HG03135 (cell line): Measurements from ENCODE around the gene CDKN2AIP.
"Not testable (repeated sequence)": the region's sequence is repeated elsewhere in the genome, so short reads cannot be mapped to it uniquely, and the experiment has no call there.

Experiments used
- ATAC-seq: cut with Tn5 transposase; IDR thresholded peaks from one replicate; pipeline ENCODE4 v1.9.1; 2021; ENCODE audit warnings: mild to moderate bottlenecking, moderate library complexity; ENCODE audit not compliant: unreplicated experiment

The CDKN2AIP gene

DNA sequence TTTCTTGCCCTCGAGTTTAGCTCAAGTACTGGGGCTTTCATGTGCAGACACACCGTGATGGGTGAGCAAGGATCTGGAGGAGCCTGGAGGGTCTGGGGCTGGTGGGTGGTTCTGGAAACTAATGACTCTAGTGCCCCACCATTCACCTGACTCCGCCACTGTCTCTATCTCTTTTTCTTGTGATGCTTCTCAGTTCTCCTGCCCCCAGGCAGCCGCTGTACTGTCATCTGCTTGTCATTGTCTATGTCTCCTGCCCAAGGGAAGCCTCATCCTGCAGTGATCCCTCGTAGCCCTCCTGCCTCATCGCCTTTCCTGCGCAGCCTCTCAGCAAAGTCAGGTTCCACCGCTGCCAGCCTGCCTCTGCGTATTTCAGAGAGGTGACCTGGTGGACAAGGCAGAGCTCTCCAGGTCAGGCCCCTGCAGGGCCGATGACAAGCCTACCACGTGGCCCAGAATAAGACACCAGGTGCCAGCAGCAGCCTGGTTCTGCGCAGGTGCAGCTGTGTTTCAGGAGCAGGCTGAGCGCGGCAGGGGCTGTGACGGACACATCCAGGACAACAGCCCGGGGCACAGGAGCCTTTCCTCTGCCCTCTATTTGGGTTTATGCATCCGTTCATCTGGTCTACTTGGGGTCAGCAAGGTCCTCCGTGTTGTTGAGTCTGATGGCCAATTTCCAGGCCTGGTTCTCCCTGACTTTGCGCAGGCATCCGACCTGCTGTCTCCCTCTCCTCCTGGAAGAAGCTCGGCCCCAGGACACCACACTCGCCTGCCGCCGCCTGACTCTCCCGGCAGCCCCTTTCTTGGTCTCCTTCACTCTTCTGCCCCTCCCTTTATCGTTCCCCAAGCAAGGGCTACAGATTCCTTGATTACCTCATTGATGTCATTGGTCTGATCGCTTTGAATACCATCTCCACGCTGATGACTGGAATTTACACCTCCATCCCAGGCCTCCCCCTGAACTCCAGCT lies 30.9 kb upstream of the CDKN2AIP start:
- ATAC-seq = no peak

DNA sequence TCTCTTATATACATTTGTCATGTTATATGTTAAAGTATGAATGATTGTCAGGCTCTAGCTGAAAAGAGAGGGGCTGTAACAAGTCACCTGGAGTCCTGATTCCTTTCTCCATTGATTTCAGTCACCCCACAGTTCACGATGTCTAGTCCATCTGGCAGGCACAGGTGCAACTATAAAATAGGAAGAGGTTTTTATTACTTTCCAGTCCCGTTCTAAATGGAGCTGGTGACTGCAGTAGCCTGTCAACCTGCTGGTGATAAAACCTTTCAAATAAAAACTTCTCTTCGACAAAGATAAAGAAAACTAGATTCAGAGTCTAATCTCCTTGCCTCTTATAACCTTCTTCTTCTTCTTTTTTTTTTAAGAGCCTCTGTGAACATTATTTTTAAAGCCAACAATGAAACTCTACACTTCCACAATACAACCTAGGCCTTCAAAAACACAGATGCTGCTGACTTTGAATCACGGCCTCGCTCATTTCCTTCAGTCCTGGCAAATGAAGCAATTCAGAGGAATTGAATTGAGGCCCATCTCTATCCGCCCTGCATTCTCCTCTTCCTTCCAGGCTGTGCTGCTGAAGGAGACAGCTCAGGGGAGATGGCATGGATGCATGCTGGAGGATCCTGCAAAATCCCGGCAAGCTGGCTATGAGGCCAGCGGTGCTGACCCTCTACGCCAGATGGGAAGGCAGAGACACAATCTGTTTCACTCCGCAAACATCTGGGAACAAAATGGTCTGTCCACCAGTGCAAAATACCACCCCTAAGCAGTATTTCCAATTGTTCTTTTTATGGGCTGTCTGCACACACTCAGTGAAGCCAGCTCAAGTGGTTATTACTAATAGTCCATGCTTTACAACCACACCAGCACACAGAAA lies 27.3 kb upstream of the CDKN2AIP start:
- ATAC-seq = no peak

DNA sequence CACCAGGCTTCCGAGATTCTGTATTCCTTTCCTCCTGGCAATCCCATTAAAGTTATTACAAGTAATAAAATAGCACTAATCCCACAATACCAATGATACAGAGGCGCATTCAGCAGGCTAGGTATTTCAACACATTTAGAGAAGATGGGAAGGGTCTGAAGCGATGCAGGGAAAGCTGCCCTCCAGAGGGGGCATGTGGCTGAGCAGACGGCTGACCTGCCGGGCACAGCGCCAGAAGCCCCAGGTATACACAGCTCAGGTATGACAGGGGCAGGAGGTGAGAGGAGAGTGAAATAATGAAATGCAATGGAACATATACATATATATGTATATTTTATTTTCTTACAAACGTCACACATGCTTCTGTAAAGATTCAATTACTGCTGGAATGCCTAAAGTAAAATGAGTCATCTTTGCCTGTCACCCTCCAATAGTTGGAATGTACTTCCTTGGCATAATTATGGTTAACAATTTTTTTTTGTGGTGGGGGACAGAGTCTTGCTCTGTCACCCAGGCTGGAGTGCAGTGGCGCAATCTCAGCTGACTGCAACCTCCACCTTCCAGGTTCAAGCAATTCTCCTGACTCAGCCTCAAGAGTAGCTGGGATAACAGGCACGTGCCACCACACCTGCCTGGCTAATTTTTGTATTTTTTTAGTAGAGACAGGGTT lies 21.3 kb upstream of the CDKN2AIP start:
- ATAC-seq = no peak

DNA sequence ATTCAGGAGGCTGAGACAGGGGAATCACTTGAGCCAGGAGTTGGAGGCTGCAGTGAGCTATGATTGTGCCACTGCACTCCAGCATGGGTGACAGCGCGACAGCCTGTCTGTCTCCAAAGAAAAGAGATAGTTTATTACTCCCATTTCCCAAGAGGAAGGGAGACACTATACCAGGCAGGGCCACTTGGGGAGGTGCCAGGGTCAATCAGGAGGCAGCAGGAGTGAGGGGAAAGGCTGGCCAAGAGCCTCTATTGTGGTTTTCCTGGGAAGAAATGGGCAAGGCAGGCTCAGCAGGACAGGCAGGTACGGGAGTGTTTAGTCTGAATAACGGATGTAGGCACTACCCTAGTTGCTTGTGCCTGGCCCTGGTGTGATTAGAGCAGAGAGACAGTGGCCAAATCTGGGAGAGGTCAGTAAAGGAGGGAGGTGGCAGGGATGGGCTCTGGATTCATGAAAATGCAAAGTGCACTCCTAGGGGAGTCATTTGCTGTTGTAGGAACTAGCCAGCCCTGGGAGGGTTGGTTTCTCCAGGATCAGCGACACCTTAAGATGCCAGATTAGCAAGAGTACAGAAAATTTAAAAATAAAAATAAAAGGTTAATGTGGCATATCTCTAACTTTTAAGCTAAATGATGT lies 20.2 kb upstream of the CDKN2AIP start:
- no peak for ATAC-seq

DNA sequence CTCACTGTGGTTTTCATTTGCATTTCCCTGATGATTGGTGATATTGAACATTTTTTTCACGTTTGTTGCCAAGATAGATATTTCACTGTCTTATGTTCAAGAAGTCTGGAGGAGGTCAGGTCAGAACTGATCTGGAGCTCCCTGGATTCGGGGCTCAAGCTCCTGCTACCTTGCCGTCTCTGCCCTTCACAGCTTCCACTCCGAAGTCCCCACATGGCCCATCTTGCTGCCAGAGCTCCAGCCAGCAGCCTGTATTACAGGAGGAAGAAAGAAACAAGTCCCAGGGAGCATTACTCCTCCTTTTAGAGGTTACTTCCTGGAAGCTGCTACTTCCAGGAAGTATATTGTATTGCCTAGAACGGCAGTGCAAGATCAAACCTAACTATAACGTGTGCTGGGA lies 17.9 kb upstream of the CDKN2AIP start:
- no peak for ATAC-seq

DNA sequence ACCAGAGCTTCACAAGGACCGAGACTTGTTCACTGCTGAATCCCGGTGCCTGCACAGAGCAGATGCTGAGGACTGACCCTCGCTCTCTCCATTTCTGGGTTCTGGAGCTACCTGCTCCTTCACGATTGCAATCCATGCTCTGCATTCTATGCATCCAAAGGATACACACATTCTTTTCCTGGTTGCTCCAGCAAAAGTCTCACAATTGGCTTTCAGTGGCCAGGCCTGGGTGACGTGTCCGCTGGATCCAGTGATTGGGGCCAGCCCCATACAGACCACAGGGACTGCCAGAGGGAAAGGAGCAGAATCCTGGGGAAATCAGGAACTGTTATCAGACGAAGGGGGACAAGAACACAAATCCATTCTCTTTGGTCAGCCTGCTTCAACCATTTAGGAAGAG lies 14.9 kb upstream of the CDKN2AIP start:
- no peak for ATAC-seq

DNA sequence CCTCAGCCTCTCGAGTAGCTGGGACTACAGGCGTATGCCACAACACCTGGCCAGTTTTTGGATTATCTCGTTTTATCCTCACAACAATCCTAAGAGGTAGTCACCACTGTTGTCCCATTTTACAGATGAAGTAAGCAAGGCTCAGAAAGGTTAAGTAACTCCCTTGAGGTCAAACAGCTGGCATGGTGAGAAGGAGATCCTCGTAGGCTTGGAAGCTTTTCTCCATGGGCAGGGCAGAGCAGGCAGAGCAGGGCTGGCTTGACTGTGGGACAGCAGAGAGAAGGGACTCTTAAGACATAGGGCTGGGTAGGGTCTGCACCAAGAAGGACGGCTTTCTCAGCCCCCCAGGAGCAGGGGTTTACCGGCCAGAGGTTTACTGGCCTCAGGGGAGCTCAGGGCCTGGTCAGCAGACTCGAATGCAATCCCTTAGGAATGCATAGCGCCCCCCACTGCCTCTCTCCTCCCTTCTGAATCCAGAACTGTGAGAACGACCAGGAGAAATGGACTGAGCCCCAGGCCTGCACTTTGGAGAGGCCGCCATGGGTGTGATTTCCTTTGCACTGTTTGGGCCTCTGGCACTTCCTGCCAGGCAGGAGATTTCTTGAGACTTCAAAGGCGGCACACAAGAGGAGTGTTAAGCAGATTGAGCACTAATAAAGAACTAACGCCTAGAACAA lies 14.0 kb upstream of the CDKN2AIP start:
- ATAC-seq = no peak

DNA sequence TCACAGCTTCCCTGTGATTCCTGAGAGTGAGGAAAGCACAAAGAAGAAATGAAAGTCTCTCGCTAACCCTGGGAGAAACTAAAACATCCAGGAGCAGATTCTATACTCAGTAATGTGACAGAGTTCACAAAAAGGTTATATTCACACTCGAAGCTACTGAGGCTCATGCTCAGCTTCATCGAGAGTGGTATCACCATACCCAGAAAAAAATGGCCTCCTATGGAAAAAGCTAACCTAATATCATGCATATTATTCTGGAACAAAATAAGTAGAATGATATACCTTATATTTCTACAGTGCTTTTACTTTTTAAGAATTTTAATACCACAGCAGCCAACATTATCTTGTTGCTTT lies 13.5 kb upstream of the CDKN2AIP start:
- ATAC-seq = no peak

DNA sequence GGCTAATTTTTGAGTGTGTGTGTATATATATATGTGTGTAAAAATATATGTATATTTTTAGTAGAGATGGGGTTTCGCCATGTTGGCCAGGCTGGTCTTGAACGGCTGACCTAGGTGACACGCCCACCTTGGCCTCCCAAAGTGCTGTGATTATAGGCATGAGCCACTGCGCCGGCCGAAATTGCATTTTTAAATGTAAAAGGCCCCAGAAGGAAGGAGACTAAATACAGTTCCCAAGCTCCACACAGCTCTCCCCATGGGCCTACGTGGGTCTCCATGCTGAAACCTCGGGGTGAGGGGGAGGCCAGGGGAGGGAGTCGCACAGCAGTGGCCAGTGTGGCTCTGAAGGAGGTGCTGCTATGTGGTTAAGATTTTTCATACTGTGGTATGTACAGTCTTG lies 12.8 kb upstream of the CDKN2AIP start:
- no peak for ATAC-seq

DNA sequence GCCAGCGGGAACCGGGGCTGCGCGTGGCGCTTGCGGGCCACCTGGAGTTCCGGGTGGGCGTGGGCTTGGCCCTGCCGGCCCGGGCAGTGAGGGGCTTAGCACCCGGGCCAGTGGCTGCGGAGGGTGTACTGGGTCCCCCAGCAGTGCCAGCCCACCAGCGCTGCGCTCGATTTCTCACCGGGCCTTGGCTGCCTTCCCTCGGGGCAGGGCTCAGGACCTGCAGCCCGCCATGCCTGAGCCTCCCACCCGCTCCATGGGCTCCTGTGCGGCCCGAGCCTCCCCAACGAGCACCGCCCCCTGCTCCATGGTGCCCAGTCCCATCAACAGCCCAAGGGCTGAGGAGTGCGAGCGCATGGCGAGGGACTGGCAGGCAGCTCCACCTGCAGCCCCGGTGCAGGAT lies 11.3 kb upstream of the CDKN2AIP start:
- ATAC-seq = not testable (repeated sequence)

DNA sequence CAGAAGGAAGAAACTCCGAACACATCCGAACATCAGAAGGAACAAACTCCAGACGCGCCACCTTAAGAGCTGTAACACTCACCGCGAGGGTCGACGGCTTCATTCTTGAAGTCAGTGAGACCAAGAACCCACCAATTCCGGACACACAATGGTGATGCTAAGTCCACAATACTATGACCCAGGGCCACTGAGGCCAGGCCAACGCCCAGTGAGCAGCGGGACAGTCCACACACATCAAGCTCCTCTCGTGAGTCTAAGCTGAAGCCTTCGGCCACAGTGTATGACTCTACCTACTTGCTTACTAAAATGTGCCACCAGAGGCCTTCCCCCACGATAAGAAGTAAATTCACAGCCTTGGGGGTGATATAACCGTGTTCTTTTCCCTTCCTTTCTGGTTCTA lies 10.2 kb upstream of the CDKN2AIP start:
- ATAC-seq = no peak

DNA sequence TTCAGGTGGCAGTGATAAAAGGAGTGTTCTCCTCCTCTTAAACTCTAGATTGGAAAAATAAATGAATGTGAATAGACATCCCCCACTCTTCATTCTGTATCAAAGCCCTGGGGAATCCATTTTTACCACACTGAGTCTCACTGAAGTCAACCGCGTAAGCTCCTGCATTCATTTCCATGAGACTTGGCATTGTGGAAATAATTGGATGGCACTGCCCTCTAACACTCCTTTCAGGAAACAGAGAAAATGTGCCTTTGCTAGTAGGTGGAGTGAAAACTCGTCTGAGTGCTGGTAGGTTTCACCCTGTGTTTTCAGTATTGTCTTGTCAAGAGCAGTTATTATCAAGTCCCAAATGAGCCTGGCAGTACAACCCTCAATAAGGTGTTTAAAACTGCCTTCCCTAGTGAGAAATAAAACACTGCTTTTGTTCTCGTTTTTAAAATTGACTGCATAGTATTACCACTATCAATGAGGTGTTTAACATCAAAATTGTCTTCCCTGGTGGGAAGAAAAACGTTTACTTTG lies 9.7 kb upstream of the CDKN2AIP start:
- no peak for ATAC-seq

DNA sequence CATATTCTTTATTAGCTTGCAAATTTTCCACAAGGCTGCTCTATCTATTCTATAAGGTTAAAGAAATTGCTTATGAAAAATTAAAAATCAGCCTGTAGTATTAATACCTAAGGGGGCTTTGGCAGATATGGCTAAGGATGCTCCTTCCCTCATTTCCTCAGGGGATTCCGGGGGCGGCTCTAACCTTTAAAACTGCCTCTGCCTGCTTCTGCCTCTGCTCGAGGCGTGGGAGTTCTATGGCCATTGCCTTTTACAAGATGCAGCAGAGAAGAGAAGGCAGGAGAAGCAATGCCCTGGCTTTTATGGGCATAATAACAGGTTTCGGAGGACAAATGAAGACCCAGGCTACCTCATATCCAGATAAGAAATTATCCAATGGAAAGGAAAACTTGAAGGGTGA lies 8.6 kb upstream of the CDKN2AIP start:
- ATAC-seq = no peak

DNA sequence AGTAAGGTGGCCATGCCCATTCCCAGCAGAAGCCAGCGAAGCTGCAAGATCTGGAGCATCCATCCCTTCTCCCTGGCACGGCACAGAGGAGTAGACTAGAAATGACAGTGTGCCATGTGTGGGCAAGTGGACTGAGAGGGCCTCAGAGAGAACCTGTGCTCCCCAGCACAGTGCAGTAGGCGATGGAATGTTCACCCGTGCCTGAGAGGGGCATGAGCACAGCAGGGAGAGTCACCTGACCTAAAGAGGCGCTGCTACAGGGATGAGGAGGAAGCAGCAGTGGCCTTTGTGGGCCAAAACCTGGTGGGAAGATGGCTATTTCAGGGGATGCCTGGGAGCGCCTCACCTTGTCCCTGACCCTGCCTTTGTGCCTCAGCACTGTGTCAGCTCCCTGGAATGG lies 8.0 kb upstream of the CDKN2AIP start:
- ATAC-seq = no peak

DNA sequence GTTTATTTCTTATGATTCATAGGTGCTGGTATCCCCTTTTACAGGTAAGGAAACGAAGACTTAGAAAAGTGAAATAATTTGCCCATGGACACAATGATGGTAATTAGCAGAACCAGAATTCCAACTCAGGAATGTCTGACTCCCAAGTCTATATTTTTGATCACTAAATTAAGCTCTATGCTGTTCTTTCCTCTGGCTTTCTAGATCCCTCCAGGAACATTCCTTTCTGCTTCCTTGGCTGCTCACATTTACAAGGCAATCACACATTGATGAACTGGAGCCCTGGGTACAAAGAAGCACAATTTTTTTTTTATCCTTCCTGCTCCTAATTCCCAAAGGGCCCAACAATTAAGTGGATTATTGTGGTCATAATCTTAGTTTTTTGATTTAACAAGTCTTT lies 7.0 kb upstream of the CDKN2AIP start:
- ATAC-seq = no peak

DNA sequence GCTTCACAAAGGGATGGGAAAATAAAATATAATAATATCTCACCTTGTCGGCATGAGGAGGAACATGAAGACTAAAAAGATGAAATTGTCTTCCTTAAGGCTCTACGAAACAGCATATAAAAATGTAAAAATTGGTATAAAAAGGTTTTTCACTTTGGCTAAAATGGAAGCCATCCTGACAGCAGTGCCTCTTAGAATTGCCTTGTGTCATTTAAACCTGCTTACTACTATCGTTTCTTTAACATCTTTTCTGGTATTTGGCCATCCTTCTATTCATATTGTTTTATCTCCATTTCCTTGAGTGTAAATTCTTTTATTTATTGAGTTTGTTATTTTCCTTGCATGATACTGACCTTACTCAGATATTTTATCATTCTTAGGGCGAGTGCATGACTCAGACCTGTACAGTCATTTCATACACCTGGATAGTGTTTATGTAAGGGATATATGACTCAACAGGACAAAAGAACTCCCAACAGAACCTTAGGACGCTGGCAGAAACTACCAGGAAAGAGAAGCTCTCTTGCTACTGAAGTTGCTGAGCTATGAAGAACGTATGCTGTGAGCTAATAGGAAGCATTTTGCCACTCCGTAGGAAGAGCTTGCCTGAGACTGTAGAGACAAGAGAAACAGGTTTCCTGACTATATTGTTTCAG lies 5.8 kb upstream of the CDKN2AIP start:
- no peak for ATAC-seq

DNA sequence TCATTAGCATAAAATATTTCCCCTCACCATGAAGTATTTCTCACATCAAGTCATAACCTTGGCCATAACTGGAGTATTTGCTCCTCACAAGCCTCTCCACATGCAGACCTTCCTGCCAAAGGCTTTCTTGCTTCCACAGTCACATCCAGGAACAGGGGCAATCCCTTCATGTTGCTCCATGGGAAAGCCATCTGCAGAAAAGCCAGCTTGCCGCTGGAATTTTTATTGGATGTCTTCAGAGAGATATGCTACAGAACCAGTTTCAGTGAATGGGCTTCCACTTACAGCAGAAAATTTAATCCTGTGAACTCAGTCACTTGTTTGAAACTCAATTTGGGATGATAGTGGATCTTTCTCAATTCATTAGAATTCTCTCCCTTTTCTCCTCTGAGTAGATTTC lies 3.2 kb upstream of the CDKN2AIP start:
- no peak for ATAC-seq

DNA sequence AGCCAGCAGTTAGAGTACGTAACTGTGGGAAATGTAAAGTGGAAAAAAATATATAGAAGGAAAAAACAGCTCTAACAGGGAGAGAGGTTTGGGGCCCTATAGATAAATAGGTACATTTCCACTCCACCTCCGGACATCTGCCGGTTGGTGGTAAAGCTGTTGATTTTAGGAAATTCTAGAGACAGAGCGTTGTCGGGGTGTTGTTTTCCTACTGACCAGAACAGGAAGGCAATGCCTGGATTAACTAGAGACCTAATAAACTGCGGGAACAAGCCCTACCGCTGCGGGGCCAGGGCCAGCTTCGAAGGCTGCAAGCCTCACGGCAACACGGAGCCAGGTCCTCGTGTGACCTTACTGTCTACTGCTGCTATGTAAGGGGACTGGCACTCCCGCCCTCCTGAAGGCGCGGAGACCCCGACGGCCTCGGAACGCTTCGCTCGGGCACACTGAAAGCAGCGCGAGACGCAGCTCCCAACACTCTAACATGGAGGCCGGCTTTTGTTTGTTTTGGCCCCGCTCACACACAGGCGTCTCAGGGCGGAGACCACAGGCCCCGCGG lies 702 bp upstream of the CDKN2AIP start:
- no peak for ATAC-seq

DNA sequence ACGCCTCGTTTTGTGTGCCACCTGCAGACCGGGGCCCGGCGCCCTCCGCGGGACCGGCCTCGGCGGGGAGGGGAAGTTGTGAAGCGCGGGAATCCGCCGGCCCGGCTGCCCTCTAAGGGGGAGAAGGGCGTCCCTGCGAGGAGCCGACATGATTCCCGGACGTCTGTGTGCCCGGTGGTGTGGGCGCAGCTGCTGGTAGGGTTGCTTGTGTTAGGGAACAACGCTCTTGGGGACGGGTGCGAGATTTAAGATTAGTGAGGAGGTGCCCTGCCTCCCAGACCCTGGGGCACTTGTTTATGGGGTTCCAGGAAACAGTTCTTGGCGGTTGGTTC lies 627 bp downstream of the CDKN2AIP start:
- ATAC-seq = no peak
